MM.1S (cell line): ENCODE data around the gene ZNF106.

Experiments
- EZH2 ChIP-seq: fragments of 300-600 bp; sonication (generic); optimal IDR thresholded peaks from 2 replicates; pipeline ENCODE3; 2017; ENCODE audit warnings: low read depth, mild to moderate bottlenecking, antibody characterized with exemption, low read length, mixed read lengths
- EZH2phosphoT487 ChIP-seq: fragments of 300-600 bp; sonication (generic); IDR thresholded peaks from 2 replicates; pipeline ENCODE4 v1.6.1; 2018; ENCODE audit warnings: antibody characterized with exemption, low read length
- TF ChIP-seq, protein P1 (sequence below): fragments of 300-600 bp; sonication (generic); IDR thresholded peaks from 2 replicates; pipeline ENCODE4 v1.5.1; 2016; ENCODE audit warnings: antibody characterized with exemption, low read length, mixed read lengths

GRCh38 chr15:42421376-42421775 lies 69.6 kb downstream of the ZNF106 start:
- TF ChIP-seq EZH2phosphoT487 (no peak), EZH2 (no peak)
- TF ChIP-seq, protein P1, sequence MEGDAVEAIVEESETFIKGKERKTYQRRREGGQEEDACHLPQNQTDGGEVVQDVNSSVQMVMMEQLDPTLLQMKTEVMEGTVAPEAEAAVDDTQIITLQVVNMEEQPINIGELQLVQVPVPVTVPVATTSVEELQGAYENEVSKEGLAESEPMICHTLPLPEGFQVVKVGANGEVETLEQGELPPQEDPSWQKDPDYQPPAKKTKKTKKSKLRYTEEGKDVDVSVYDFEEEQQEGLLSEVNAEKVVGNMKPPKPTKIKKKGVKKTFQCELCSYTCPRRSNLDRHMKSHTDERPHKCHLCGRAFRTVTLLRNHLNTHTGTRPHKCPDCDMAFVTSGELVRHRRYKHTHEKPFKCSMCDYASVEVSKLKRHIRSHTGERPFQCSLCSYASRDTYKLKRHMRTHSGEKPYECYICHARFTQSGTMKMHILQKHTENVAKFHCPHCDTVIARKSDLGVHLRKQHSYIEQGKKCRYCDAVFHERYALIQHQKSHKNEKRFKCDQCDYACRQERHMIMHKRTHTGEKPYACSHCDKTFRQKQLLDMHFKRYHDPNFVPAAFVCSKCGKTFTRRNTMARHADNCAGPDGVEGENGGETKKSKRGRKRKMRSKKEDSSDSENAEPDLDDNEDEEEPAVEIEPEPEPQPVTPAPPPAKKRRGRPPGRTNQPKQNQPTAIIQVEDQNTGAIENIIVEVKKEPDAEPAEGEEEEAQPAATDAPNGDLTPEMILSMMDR, result no peak
